Gastrocnemius medialis (tissue), 4 donors: ENCODE results near the gene TTLL8. TPM values are rescaled to one million over a fixed set of nuclear protein-coding genes. Genes with fewer than 3 reads are reported as not detected.
"Not testable (repeated sequence)": the region's sequence is repeated elsewhere in the genome, so short reads cannot be mapped to it uniquely, and the experiment has no call there.

Experiments used
- ATAC-seq, 2 donors: fragments of 150-250 bp; one replicate each; pipeline ENCODE4 v1.9.1; 2016
- DNase-seq, 2 donors: peaks; one replicate each; pipeline ENCODE4 v3.0.0-alpha.2; 2019
- H3K27ac ChIP-seq, 4 donors: fragments of 200-600 bp; sonication (generic); 1 replicate in 1 of 4; 2 replicates in 3 of 4; pipeline ENCODE4 v1.5.1; 2016 to 2018; ENCODE audit warnings: mild to moderate bottlenecking in 2 of 4, moderate library complexity in 1 of 4
- H3K27me3 ChIP-seq, 3 donors: fragments of 200-600 bp; sonication (generic) in 2 of 3; 1 replicate in 1 of 3; 2 replicates in 2 of 3; pipeline versions ENCODE4 v1.5.1 to v1.6.0; 2016 to 2019; ENCODE audit warnings: mild to moderate bottlenecking in 1 of 3, moderate library complexity in 1 of 3
- H3K36me3 ChIP-seq, 2 donors: fragments of 200-600 bp; sonication (generic) in 1 of 2; one replicate each; pipeline ENCODE4 v1.5.1; 2017 to 2018
- H3K4me1 ChIP-seq, 2 donors: fragments of 200-600 bp; sonication (generic) in 1 of 2; one replicate each; pipeline ENCODE4 v1.5.1; 2016 to 2017; ENCODE audit warnings: mild to moderate bottlenecking in 2 of 2
- H3K4me3 ChIP-seq, 4 donors: fragments of 200-600 bp; sonication (generic) in 3 of 4; 1 replicate in 1 of 4; 2 replicates in 3 of 4; pipeline ENCODE4 v1.5.1; 2016 to 2019; ENCODE audit warnings: mild to moderate bottlenecking in 2 of 4
- H3K9me3 ChIP-seq, 3 donors: fragments of 200-600 bp; sonication (generic) in 2 of 3; 1 replicate in 1 of 3; 2 replicates in 2 of 3; pipeline ENCODE4 v1.5.1; 2016 to 2019
- POLR2A ChIP-seq, 2 donors: fragments of 450-650 bp; IDR thresholded peaks; one replicate each; pipeline ENCODE4 v1.6.1; 2017; ENCODE audit warnings: antibody characterized with exemption in 2 of 2, mild to moderate bottlenecking in 2 of 2, moderate library complexity in 2 of 2
- in situ Hi-C, 4 donors: fragments of 200-750 bp; cut with MboI; loops; one replicate each; pipeline versions ENCODE4 v1.15.0 to v1.8.0; 2017; ENCODE audit warnings: low sequenced_read_pairs in 4 of 4
- intact Hi-C: fragments of 100-400 bp; cut with DNase I; formaldehyde crosslinking; loops from one replicate; pipeline ENCODE4 v1.15.1; 2023; ENCODE audit warnings: low total_unique reads
- total RNA-seq, 4 donors: library from RNA; depleted of rRNA; stranded (reverse); fragments of >200 nt; gene quantifications; one replicate each; pipeline versions ENCODE4 v1.1.0 to v1.2.3, GENCODE V29; 2016
- TF ChIP-seq, protein P1 (sequence below), 5 experiments: fragments of 450-650 bp in 3 of 5; fragments of 200-600 bp in 2 of 5; sonication (generic) in 2 of 5; IDR thresholded peaks in 4 of 5; conservative IDR thresholded peaks in 1 of 5; 1 replicate in 4 of 5; 2 replicates in 1 of 5; pipeline ENCODE4 v1.5.1; 2016 to 2019; ENCODE audit warnings: antibody characterized with exemption in 5 of 5, mild to moderate bottlenecking in 3 of 5, moderate library complexity in 3 of 5

TTLL8 gene
- total RNA-seq, 4 donors from 2014 or later, result not detected

DNA sequence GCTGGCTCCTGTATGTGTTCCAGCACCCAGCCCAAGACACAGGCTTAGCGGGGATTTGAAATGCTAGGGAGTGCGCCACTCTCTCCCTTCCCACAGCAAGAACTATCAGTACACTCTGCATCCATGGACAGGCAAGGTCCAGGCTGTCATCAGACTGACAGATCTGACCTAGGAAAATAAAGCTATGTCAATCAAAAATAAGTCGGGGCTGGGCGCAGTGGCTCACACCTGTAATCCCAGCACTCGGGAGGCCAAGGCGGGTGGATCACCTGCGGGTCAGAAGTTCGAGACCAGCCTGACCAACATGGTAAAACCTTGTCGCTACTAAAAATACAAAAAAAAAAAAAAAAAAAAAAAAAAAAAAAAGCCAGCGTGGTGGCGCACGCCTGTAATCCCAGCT, 30.0 kb upstream of the TTLL8 start:
- TF ChIP-seq, protein P1, sequence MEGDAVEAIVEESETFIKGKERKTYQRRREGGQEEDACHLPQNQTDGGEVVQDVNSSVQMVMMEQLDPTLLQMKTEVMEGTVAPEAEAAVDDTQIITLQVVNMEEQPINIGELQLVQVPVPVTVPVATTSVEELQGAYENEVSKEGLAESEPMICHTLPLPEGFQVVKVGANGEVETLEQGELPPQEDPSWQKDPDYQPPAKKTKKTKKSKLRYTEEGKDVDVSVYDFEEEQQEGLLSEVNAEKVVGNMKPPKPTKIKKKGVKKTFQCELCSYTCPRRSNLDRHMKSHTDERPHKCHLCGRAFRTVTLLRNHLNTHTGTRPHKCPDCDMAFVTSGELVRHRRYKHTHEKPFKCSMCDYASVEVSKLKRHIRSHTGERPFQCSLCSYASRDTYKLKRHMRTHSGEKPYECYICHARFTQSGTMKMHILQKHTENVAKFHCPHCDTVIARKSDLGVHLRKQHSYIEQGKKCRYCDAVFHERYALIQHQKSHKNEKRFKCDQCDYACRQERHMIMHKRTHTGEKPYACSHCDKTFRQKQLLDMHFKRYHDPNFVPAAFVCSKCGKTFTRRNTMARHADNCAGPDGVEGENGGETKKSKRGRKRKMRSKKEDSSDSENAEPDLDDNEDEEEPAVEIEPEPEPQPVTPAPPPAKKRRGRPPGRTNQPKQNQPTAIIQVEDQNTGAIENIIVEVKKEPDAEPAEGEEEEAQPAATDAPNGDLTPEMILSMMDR (IDR thresholded peaks at IDR 0.05 in 4 of 5, conservative IDR thresholded peaks at IDR 0.05 in 1 of 5), result no peak
- no peak for TF ChIP-seq POLR2A (IDR thresholded peaks at IDR 0.05)
- ATAC-seq, result no peak
- H3K27me3 ChIP-seq, result peaks cover 19 to 44% (median 37%) of the 10 kb centered on the region in 3 donors
- no peak overlapping the region for H3K27ac ChIP-seq
- no peaks in the 10 kb centered on the region for H3K9me3 ChIP-seq
- no peak for DNase-seq
- intact Hi-C loops (no loop called here), in situ Hi-C loops (no loop called here)
- H3K36me3 ChIP-seq, result no peaks in the 10 kb centered on the region
- no peak overlapping the region for H3K4me3 ChIP-seq
- H3K4me1 ChIP-seq, result no peaks in the 10 kb centered on the region

DNA sequence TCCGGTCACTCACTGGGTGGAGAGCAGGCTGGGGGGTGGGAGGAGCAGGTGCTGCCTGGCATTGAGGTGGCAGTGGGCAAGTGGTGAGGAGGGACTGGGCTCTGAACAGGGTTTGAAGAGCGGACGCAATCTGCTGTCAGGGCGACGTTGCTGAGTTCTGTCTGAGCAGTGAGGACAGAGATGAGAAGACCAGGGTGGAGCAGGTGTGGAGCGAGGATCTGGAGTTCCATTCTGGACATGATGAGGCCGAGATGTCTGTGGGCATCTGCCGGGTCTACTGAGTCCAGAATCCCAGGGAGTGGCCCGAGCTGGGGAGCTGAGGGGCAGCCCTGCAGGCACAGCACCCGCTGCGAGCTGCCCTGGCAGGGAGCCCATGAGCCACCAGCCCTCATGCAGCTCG, 29.5 kb upstream of the TTLL8 start:
- H3K4me1 ChIP-seq, result no peaks in the 10 kb centered on the region
- intact Hi-C loops (no loop called here), in situ Hi-C loops (no loop called here)
- no peaks in the 10 kb centered on the region for H3K36me3 ChIP-seq
- no peaks in the 10 kb centered on the region for H3K9me3 ChIP-seq
- ATAC-seq (no peak), DNase-seq (no peak)
- H3K4me3 ChIP-seq, result no peak overlapping the region
- no peak overlapping the region for H3K27ac ChIP-seq
- H3K27me3 ChIP-seq, result peaks cover 19 to 44% (median 37%) of the 10 kb centered on the region in 3 donors
- no peak for TF ChIP-seq POLR2A (IDR thresholded peaks at IDR 0.05)
- TF ChIP-seq, protein P1 (IDR thresholded peaks at IDR 0.05 in 4 of 5, conservative IDR thresholded peaks at IDR 0.05 in 1 of 5), result no peak

DNA sequence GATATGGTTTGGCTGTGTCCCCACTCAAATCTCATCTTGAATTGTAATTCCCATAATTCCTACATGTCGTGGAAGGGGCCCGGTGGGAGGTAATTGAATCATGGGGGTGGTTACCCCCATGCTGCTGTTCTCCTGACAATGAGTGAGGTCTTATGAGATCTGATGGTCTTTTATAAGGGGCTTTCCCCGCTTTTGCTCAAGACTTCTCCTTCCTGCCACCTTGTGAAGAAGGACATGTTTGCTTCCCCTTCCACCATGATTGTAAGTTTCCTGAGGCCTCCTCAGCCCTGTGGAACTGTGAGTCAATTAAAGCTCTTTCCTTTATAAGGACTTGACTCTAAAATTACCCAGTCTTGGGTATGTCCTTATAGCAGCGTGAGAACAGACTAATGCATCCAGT, 28.9 kb upstream of the TTLL8 start:
- H3K9me3 ChIP-seq, H3K4me1 ChIP-seq, in situ Hi-C loops, H3K4me3 ChIP-seq, intact Hi-C loops, H3K36me3 ChIP-seq, ATAC-seq, DNase-seq, H3K27ac ChIP-seq: not testable (repeated sequence)
- peaks cover 19 to 44% (median 37%) of the 10 kb centered on the region in 3 donors for H3K27me3 ChIP-seq

DNA sequence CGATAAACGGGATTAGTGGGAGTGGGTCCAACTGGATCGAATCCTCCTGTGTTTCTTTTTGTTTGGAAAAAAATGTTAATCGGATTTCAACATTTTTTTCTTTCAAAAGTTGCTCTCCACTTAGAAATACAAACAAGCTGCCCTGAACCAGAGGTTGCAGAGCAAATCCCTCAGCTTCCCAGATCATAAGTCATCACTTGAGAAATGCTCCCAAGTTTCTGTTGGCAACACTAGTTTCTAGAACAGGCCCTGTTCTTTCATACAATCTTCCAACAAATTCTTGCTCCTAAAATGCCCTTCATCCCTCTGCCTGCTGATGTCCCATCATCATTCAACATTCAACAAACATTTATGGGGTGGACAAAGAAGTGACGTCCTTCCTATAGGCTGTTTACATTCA, 28.4 kb upstream of the TTLL8 start:
- Histone ChIP-seq H3K27ac (no peak overlapping the region), H3K36me3 (no peaks in the 10 kb centered on the region), H3K4me1 (no peaks in the 10 kb centered on the region), H3K4me3 (no peak overlapping the region), H3K27me3 (peaks cover 19 to 47% (median 37%) of the 10 kb centered on the region in 3 donors), H3K9me3 (no peaks in the 10 kb centered on the region)
- intact Hi-C loops (no loop called here), in situ Hi-C loops (no loop called here)
- ATAC-seq (no peak), DNase-seq (no peak)
- TF ChIP-seq POLR2A (IDR thresholded peaks at IDR 0.05), result no peak
- TF ChIP-seq, protein P1 (IDR thresholded peaks at IDR 0.05 in 4 of 5, conservative IDR thresholded peaks at IDR 0.05 in 1 of 5), result no peak

DNA sequence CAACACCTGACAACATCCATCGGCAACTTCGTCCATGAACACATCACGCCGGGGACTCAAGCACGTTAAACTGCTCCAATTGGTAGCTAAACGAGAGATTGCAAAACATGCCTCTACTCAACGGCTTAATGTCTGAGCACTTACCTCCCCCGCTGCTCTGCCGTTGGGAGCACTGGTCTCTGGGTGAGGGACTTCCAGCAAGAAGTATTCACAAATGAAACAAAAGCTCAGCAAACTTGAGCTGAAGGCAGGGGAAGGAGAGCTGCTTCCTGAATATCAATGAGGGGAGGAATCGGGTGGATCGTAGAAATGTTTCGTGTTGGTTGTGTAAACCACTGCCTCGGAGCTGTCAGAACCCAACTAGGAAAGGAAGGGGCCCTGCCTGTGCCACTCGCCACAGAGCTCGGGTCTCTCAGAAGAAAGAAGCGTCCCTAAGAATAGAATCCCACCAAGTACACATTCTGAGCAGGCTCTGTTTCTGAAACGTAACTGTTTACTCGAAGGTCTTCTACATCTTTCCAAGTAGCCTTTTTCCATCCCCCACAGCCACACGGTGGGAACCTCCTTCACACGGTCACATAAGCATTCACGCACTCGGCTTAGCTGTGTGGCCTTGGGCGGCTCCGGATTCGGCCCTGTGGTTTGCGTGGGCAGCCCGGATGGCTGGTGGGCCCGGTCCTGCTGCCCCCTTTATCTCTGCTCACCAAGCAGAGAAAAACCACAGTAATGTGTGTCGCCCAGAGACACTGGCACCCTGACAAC, 27.3 kb upstream of the TTLL8 start, which contains the start of gene MLC1:
TSS of gene MLC1 (minus strand) at position 216 of the 762 bp plus-strand sequence. CDS start 524 bp downstream, outside the sequence.
- TF ChIP-seq, protein P1 (IDR thresholded peaks at IDR 0.05 in 4 of 5, conservative IDR thresholded peaks at IDR 0.05 in 1 of 5), result no peak
- no peak for TF ChIP-seq POLR2A (IDR thresholded peaks at IDR 0.05)
- Histone ChIP-seq H3K9me3 (no peaks in the 10 kb centered on the region), H3K4me1 (no peaks in the 10 kb centered on the region), H3K4me3 (no peak within 1 kb of the TSS), H3K27me3 (peaks cover 13 to 55% (median 37%) of the 10 kb centered on the region in 3 donors), H3K27ac (no peak within 1 kb of the TSS), H3K36me3 (no peaks in the 10 kb centered on the region)
- DNase-seq (peak in 1 of 2 donors; percentile 3), ATAC-seq (no peak)
- intact Hi-C loops, result no loop called here
- in situ Hi-C loops, result no loop called here
